Left lung (tissue), 10 donors: ENCODE results near the gene GARIN5A. TPM values are rescaled to one million over a fixed set of nuclear protein-coding genes. Genes with fewer than 3 reads are reported as not detected.

Source experiments
- ATAC-seq: fragments of 200-7000 bp; cut with Tn5 transposase; one replicate; pipeline ENCODE4 v1.9.1; 2020; ENCODE audit warnings: moderate library complexity
- DNase-seq, 4 donors: peaks; one replicate each; pipeline ENCODE4 v3.0.0-alpha.2; 2013 to 2020
- H3K27ac ChIP-seq, 2 donors: fragments of 200-600 bp; sonication (generic) in 1 of 2; one replicate each; pipeline versions ENCODE4 v1.5.0 to v1.8.0; 2020 to 2021
- H3K27me3 ChIP-seq, 2 donors: fragments of 200-600 bp; sonication (generic) in 1 of 2; one replicate each; pipeline versions ENCODE4 v1.5.0 to v1.8.0; 2020 to 2021
- H3K36me3 ChIP-seq, 2 donors: fragments of 200-600 bp; sonication (generic) in 1 of 2; one replicate each; pipeline versions ENCODE4 v1.5.0 to v1.8.0; 2020 to 2021
- H3K4me1 ChIP-seq, 2 donors: fragments of 200-600 bp; one replicate each; pipeline ENCODE4 v1.8.0; 2021
- H3K4me3 ChIP-seq, 2 donors: fragments of 200-600 bp; sonication (generic) in 1 of 2; one replicate each; pipeline versions ENCODE4 v1.5.0 to v1.8.0; 2020 to 2021; ENCODE audit warnings: mild to moderate bottlenecking in 1 of 2
- H3K9me3 ChIP-seq, 2 donors: fragments of 200-600 bp; sonication (generic) in 1 of 2; one replicate each; pipeline versions ENCODE4 v1.5.0 to v1.8.0; 2020 to 2021
- intact Hi-C, 2 donors: fragments of 100-400 bp; cut with DNase I; formaldehyde crosslinking; loops; one replicate each; pipeline versions ENCODE4 v1.11.2 to v1.14.2; 2022
- polyA plus RNA-seq, 6 donors: library from polyadenylated mRNA; unstranded; fragments of 120-200 nt; gene quantifications; one replicate each; pipeline ENCODE4 v1.2.1, GENCODE V29; 2013; ENCODE audit not compliant: insufficient read length in 6 of 6
- total RNA-seq, 2 donors: library from RNA; stranded (reverse); fragmentation: NEBNext Ultra II Directional; extraction: Animal tissue kit (Norgen Biotek cat#: 25700); gene quantifications; one replicate each; pipeline ENCODE4 v1.2.1, GENCODE V29; 2021
- TF ChIP-seq, protein P1 (sequence below), 2 donors: fragments of 200-600 bp; sonication (generic) in 1 of 2; IDR thresholded peaks; one replicate each; pipeline versions ENCODE4 v1.5.0 to v1.8.0; 2021; ENCODE audit warnings: antibody characterized with exemption in 2 of 2
- donor health status: DM: no; HTN: yes; CAD: no.
- donor health status: DM: no; HTN: no; CAD: no.

Gene GARIN5A
- total and polyA plus RNA-seq, 8 donors: 2.6 to 5.4 (median 3.9) TPM

DNA sequence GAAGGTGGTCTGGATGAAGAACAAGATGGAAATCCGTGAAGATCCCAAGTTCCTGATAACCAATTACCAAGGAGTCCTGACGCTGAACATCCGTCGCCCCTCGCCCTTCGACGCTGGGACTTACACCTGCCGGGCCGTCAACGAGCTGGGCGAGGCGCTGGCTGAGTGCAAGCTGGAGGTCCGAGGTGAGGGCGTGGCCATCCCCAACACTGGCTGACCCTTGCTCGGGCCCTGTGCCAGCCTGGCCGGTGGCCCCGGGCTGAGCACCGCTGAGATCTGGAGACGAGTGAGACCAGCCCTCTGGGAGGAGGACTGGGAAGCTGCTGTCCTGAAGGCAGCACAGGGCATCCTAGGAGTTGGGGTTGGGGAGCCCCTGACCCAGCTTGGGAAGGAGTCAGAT is 12.3 kb downstream of the GARIN5A start:
- TF ChIP-seq, protein P1, sequence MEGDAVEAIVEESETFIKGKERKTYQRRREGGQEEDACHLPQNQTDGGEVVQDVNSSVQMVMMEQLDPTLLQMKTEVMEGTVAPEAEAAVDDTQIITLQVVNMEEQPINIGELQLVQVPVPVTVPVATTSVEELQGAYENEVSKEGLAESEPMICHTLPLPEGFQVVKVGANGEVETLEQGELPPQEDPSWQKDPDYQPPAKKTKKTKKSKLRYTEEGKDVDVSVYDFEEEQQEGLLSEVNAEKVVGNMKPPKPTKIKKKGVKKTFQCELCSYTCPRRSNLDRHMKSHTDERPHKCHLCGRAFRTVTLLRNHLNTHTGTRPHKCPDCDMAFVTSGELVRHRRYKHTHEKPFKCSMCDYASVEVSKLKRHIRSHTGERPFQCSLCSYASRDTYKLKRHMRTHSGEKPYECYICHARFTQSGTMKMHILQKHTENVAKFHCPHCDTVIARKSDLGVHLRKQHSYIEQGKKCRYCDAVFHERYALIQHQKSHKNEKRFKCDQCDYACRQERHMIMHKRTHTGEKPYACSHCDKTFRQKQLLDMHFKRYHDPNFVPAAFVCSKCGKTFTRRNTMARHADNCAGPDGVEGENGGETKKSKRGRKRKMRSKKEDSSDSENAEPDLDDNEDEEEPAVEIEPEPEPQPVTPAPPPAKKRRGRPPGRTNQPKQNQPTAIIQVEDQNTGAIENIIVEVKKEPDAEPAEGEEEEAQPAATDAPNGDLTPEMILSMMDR (IDR thresholded peaks at IDR 0.05): no peak
- no peaks in the 10 kb centered on the region for H3K36me3 ChIP-seq
- H3K27ac ChIP-seq: no peak overlapping the region
- H3K4me3 ChIP-seq: no peak overlapping the region
- DNase-seq (peak in 1 of 4 donors; percentile 76), ATAC-seq (no peak)
- H3K9me3 ChIP-seq: no peaks in the 10 kb centered on the region
- peaks cover 0 to 31% of the 10 kb centered on the region in 2 donors for H3K27me3 ChIP-seq
- intact Hi-C loops: loop anchor here in 1 of 2 donors (5.0 kb wide), 1 partner anchor 97 kb away; the partner anchor contains the start of gene NAPSA
- no peaks in the 10 kb centered on the region for H3K4me1 ChIP-seq

DNA sequence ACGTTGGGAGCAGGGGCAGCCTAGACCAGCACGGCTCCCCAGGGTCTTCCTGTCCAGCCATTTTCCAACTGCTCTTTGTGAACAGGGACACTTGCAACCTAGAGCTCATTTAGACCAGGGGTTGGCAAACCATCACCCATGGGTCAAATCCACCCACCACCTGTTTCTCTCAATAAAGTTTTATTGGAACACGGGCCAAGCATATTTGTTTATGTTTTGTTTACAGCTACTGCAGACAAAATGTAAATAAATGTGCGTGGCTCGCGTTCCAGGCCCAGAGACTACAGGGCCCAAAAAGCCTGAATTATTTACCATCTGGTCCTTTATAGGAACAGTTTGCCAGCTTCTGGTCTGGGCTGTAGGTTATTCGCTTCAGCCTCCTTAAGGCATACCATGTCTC is 13.7 kb downstream of the GARIN5A start:
- no peaks in the 10 kb centered on the region for H3K4me1 ChIP-seq
- intact Hi-C loops: loop anchor here in 1 of 2 donors (5.0 kb wide), 1 partner anchor 96 kb away; the partner anchor contains the start of gene NAPSA
- ATAC-seq (no peak), DNase-seq (no peak)
- no peak overlapping the region for H3K4me3 ChIP-seq
- no peaks in the 10 kb centered on the region for H3K9me3 ChIP-seq
- peaks cover 10 to 45% of the 10 kb centered on the region in 2 donors for H3K27me3 ChIP-seq
- no peaks in the 10 kb centered on the region for H3K36me3 ChIP-seq
- TF ChIP-seq, protein P1 (IDR thresholded peaks at IDR 0.05): no peak
- no peak overlapping the region for H3K27ac ChIP-seq

GRCh38 chr19:50461066-50461875 is 15.4 kb downstream of the GARIN5A start:
- peak in 3 of 4 donors; percentile 51 to 75 (median 67) for DNase-seq
- Histone ChIP-seq H3K4me3 (no peak overlapping the region), H3K4me1 (no peaks in the 10 kb centered on the region), H3K36me3 (no peaks in the 10 kb centered on the region), H3K27me3 (peaks cover 19 to 61% of the 10 kb centered on the region in 2 donors), H3K27ac (no peak overlapping the region), H3K9me3 (no peaks in the 10 kb centered on the region)
- TF ChIP-seq, protein P1 (IDR thresholded peaks at IDR 0.05): peak; percentile 73 to 80
- intact Hi-C loops: loop anchor here in 1 of 2 donors (5.0 kb wide), 1 partner anchor 94 kb away; the partner anchor contains the start of gene NAPSA
- peak; percentile 94 for ATAC-seq

GRCh38 chr19:50460161-50460765 is 16.4 kb downstream of the GARIN5A start:
- ATAC-seq: peak; percentile 36
- Histone ChIP-seq H3K27me3 (peaks cover 19 to 60% of the 10 kb centered on the region in 2 donors), H3K4me3 (no peak overlapping the region), H3K27ac (no peak overlapping the region), H3K9me3 (no peaks in the 10 kb centered on the region), H3K4me1 (no peaks in the 10 kb centered on the region), H3K36me3 (no peaks in the 10 kb centered on the region)
- DNase-seq: peak in 1 of 4 donors; percentile 22
- intact Hi-C loops: loop anchor here in 1 of 2 donors (5.0 kb wide), 1 partner anchor 93 kb away; the partner anchor contains the start of gene NAPSA
- TF ChIP-seq, protein P1 (IDR thresholded peaks at IDR 0.05): no peak

DNA sequence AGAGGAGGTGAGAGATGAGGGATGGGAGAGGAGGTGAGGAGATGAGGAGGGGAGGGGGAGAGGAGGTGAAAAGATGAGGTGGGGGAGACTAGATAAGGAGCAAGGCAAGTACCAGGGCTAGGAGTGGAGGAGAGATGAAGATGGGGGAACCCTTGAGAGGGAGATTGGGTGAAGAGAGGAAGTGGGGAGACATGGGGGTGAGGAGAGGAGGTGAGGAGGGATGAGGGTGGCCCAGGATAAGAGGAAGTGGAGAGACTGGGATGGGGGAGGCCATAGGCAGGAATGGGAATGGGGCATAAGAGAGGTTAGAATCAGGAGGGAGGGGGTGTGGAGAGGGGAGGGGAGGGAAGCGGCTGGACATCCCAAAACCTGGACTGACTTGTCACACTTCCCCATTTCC is 17.0 kb downstream of the GARIN5A start:
- H3K27ac ChIP-seq: no peak overlapping the region
- DNase-seq (peak in 1 of 4 donors; percentile 10), ATAC-seq (no peak)
- H3K4me3 ChIP-seq: no peak overlapping the region
- H3K36me3 ChIP-seq: no peaks in the 10 kb centered on the region
- TF ChIP-seq, protein P1 (IDR thresholded peaks at IDR 0.05): no peak
- peaks cover 19 to 56% of the 10 kb centered on the region in 2 donors for H3K27me3 ChIP-seq
- intact Hi-C loops: loop anchor here in 1 of 2 donors (5.0 kb wide), 1 partner anchor 92 kb away; the partner anchor contains the start of gene NAPSA
- no peaks in the 10 kb centered on the region for H3K9me3 ChIP-seq
- H3K4me1 ChIP-seq: no peaks in the 10 kb centered on the region
